ENCODE results near the gene NLK. TPM values are rescaled to one million over a fixed set of nuclear protein-coding genes. Genes with fewer than 3 reads are reported as not detected.

Gene NLK
- total and polyA plus RNA-seq, 12 donors = 5.2 to 27.3 (median 20.7) TPM

DNA sequence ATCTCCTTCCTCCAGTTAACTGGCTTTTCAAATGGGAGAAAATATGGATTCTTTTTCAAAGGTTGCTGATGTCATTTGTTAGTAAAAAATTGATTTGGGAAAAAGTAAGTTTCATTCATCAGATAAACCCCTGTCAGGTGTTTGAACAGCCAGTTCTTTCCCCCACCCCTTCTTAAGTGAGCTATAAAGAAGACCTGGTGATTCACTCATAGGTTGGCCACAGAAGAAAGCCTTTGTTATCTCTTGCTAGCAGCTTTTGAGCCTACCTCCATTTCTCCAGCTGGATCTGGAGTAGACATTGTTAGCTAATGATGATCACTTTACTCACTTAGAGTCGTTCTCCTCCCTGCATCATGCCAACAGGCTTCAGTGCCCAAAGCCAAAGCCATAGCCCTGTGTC lies 63.0 kb downstream of the NLK start:
- intact Hi-C loops (cut with DNase I) = no loop called here
- Histone ChIP-seq H3K27me3 (no peaks in the 10 kb centered on the region), H3K9me3 (peaks cover 0 to 18% (median 0%) of the 10 kb centered on the region in 11 donors), H3K4me1 (no peaks in the 10 kb centered on the region), H3K36me3 (no peaks in the 10 kb centered on the region), H3K4me3 (no peak overlapping the region), H3K27ac (no peak overlapping the region)
- no peak for ATAC-seq
- no peak for DNase-seq
- TF ChIP-seq, protein P1, sequence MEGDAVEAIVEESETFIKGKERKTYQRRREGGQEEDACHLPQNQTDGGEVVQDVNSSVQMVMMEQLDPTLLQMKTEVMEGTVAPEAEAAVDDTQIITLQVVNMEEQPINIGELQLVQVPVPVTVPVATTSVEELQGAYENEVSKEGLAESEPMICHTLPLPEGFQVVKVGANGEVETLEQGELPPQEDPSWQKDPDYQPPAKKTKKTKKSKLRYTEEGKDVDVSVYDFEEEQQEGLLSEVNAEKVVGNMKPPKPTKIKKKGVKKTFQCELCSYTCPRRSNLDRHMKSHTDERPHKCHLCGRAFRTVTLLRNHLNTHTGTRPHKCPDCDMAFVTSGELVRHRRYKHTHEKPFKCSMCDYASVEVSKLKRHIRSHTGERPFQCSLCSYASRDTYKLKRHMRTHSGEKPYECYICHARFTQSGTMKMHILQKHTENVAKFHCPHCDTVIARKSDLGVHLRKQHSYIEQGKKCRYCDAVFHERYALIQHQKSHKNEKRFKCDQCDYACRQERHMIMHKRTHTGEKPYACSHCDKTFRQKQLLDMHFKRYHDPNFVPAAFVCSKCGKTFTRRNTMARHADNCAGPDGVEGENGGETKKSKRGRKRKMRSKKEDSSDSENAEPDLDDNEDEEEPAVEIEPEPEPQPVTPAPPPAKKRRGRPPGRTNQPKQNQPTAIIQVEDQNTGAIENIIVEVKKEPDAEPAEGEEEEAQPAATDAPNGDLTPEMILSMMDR (IDR thresholded peaks at IDR 0.05) = no peak
- 69 to 70% methylated on average over 1 of the region's 1 CpG for WGBS, 2 donors

DNA sequence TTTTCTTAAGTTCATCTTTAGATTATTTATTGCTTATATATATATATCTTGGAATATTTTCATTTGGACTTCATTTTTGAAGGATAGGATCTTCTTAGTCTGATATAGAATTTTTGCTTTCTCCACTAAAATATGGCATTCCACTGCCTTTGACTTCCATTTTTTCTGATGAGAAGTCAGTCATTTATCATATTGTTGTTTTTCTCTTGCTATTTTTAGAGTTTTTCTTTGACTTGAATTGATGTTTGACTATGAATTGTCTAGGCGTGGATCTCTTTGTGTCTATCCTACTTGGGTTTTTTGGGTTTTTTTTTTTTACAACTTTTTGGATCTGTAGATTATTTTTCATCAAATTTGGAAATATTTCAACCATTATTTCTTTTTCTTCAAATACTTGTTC lies 67.7 kb downstream of the NLK start:
- H3K4me1 ChIP-seq = peaks cover 2 to 23% (median 19%) of the 10 kb centered on the region in 9 donors
- ATAC-seq (no peak), DNase-seq (no peak)
- TF ChIP-seq, protein P1 (IDR thresholded peaks at IDR 0.05) = no peak
- H3K4me3 ChIP-seq = no peak overlapping the region
- no peak overlapping the region for H3K27ac ChIP-seq
- intact Hi-C loops (cut with DNase I) = loop anchor here in 3 of 10 donors (5.0 to 10.0 kb wide), 3 partner anchors 63 to 125 kb away; partner anchors contain the start of gene NLK (in 1 of the 3)
- peaks cover 0 to 13% (median 0%) of the 10 kb centered on the region in 11 donors for H3K9me3 ChIP-seq
- H3K36me3 ChIP-seq = no peaks in the 10 kb centered on the region
- WGBS, 2 donors = 95 to 100% methylated on average over 1 of the region's 1 CpG
- H3K27me3 ChIP-seq = no peaks in the 10 kb centered on the region

DNA sequence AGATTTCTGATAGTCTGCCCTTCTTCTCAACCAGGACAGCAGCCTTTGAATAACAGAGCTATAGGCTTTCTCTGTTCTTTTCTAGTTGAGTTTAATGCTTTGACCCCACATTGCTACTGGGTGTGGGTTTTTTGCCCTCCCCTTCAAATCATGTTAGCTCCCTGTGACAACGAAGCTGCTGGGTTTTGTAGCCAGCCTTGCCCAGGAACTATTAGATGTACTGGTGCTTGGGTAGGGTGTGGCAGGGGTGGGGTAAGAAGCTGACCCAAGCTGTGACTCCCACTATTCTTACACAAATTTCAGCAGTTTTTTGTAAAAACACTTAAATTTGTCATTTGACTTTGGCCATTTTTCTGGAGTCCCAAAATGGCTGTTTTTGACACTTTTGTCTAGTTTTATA lies 69.7 kb downstream of the NLK start:
- TF ChIP-seq, protein P1 (IDR thresholded peaks at IDR 0.05) = no peak
- H3K36me3 ChIP-seq = no peaks in the 10 kb centered on the region
- peak overlapping the region in 9 of 10 donors; percentile 2 to 61 (median 48) for H3K27ac ChIP-seq
- ATAC-seq (peak in 3 of 8 donors; percentile 16 to 40 (median 37)), DNase-seq (no peak)
- H3K27me3 ChIP-seq = no peaks in the 10 kb centered on the region
- 29 to 52% methylated on average over 1 of the region's 1 CpG for WGBS, 2 donors
- peaks cover 2 to 27% (median 19%) of the 10 kb centered on the region in 9 donors for H3K4me1 ChIP-seq
- H3K4me3 ChIP-seq = no peak overlapping the region
- peaks cover 0 to 13% (median 0%) of the 10 kb centered on the region in 11 donors for H3K9me3 ChIP-seq
- intact Hi-C loops (cut with DNase I) = loop anchor here in 3 of 10 donors (5.0 to 10.0 kb wide), 3 partner anchors 65 to 127 kb away; partner anchors contain the start of gene NLK (in 1 of the 3)

DNA sequence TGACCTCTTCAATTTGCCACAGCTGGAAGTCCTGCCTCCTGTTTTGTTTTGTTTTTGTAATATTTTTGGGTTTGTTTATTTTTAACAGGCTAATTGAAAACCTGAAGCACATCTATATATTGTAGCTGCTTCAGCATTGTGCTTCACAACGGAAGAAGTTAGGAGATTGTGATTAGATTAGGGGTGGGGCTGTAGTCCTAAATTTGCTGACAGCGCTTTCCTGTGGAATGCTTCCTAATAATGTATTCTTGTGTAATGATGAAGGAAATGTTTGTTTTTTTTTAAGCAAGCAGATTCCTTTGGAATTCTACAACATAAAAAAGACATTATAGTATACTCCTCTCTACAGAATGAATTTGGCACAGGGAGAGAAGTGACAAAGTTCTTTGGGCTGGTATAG lies 70.1 kb downstream of the NLK start:
- ATAC-seq = peak in 7 of 8 donors; percentile 17 to 87 (median 84)
- H3K9me3 ChIP-seq = peaks cover 0 to 13% (median 0%) of the 10 kb centered on the region in 11 donors
- intact Hi-C loops (cut with DNase I) = loop anchor here in 3 of 10 donors (5.0 to 10.0 kb wide), 3 partner anchors 65 to 128 kb away; partner anchors contain the start of gene NLK (in 1 of the 3)
- no peak overlapping the region for H3K4me3 ChIP-seq
- H3K27ac ChIP-seq = peak overlapping the region in 9 of 10 donors; percentile 2 to 61 (median 48)
- H3K27me3 ChIP-seq = no peaks in the 10 kb centered on the region
- no peaks in the 10 kb centered on the region for H3K36me3 ChIP-seq
- no peak for DNase-seq
- peaks cover 2 to 32% (median 24%) of the 10 kb centered on the region in 9 donors for H3K4me1 ChIP-seq
- TF ChIP-seq, protein P1 (IDR thresholded peaks at IDR 0.05) = no peak
- WGBS, 2 donors = 30 to 47% methylated on average over 2 of the region's 2 CpGs
